Measurements from ENCODE around the gene NHSL2.
"Not testable (repeated sequence)": the region's sequence is repeated elsewhere in the genome, so short reads cannot be mapped to it uniquely, and the experiment has no call there.

The NHSL2 gene

GRCh38 chrX:71927040-71927439, 16.4 kb downstream of the NHSL2 start:
- DNase-seq = no peak

- no peak for DNase-seq
Measured at GRCh38 chrX:71928856-71929255, 18.2 kb downstream of the NHSL2 start.

- DNase-seq = no peak
Measured at GRCh38 chrX:71930298-71930697, 19.7 kb downstream of the NHSL2 start.

GRCh38 chrX:71935476-71935875, 24.8 kb downstream of the NHSL2 start:
- DNase-seq = no peak

GRCh38 chrX:71936632-71937031, 26.0 kb downstream of the NHSL2 start:
- DNase-seq = no peak

- DNase-seq = no peak
Measured at GRCh38 chrX:71938371-71938770, 27.7 kb downstream of the NHSL2 start.

- no peak for DNase-seq
Measured at GRCh38 chrX:71941145-71941544, 30.5 kb downstream of the NHSL2 start.

GRCh38 chrX:71941776-71942175, 31.1 kb downstream of the NHSL2 start:
- peak; percentile 3 for DNase-seq

GRCh38 chrX:71944369-71944768, 33.7 kb downstream of the NHSL2 start:
- no peak for DNase-seq

- DNase-seq = no peak
Measured at GRCh38 chrX:71945237-71945805, 34.7 kb downstream of the NHSL2 start.

GRCh38 chrX:71949363-71949762, 38.7 kb downstream of the NHSL2 start:
- no peak for DNase-seq

- no peak for DNase-seq
Measured at GRCh38 chrX:71949844-71950445, 39.3 kb downstream of the NHSL2 start.

GRCh38 chrX:71953391-71953790, 42.7 kb downstream of the NHSL2 start:
- DNase-seq = no peak

- no peak for DNase-seq
Measured at GRCh38 chrX:71953946-71954345, 43.3 kb downstream of the NHSL2 start.

GRCh38 chrX:71954458-71954857, 43.8 kb downstream of the NHSL2 start:
- DNase-seq = no peak

GRCh38 chrX:71955530-71956120, 45.0 kb downstream of the NHSL2 start:
- no peak for DNase-seq

- no peak for DNase-seq
Measured at GRCh38 chrX:71958281-71958675, 47.6 kb downstream of the NHSL2 start.

GRCh38 chrX:71964184-71964583, 53.5 kb downstream of the NHSL2 start:
- DNase-seq = not testable (repeated sequence)

- DNase-seq = no peak
Measured at GRCh38 chrX:71974916-71975315, 64.3 kb downstream of the NHSL2 start.

GRCh38 chrX:71976753-71977152, 66.1 kb downstream of the NHSL2 start:
- no peak for DNase-seq

- DNase-seq = no peak
Measured at GRCh38 chrX:71978164-71978563, 67.5 kb downstream of the NHSL2 start.

- DNase-seq = no peak
Measured at GRCh38 chrX:71989768-71990426, 79.3 kb downstream of the NHSL2 start.

- DNase-seq = no peak
Measured at GRCh38 chrX:71990518-71990917, 79.9 kb downstream of the NHSL2 start.

- DNase-seq = no peak
Measured at GRCh38 chrX:71991164-71991563, 80.5 kb downstream of the NHSL2 start.
